ENCODE measurements around the gene CACNA1C. TPM values are rescaled to one million over a fixed set of nuclear protein-coding genes. Genes with fewer than 3 reads are reported as not detected.

Gene CACNA1C
- total and polyA plus RNA-seq, 2 donors from 2014 or later: 1.6 to 17.4 TPM

- Histone ChIP-seq H3K27ac (ENCODE audit: low read depth in 2 of 2, low read length in 2 of 2) (no peak overlapping the region), H3K9me3 (ENCODE audit: control insufficient read depth in 2 of 3, insufficient read depth in 1 of 3, low read length in 3 of 3) (no peaks in the 10 kb centered on the region), H3K36me3 (ENCODE audit: control insufficient read depth in 2 of 3, insufficient read depth in 3 of 3, low read length in 3 of 3) (no peaks in the 10 kb centered on the region), H3K27me3 (ENCODE audit: control insufficient read depth, insufficient read depth, low read length) (no peaks in the 10 kb centered on the region), H3K9ac (ENCODE audit: low read length in 3 of 3) (no peak overlapping the region), H3K4me3 (ENCODE audit: low read length in 3 of 3) (no peak overlapping the region), H3K4me1 (ENCODE audit: control insufficient read depth in 2 of 3, insufficient read depth in 2 of 3, low read depth in 1 of 3, low read length in 3 of 3) (peaks cover 0 to 6% (median 5%) of the 10 kb centered on the region in 3 donors)
- DNase-seq (no peak), FAIRE-seq (no peak)
- intact Hi-C loops (cut with DNase I): no loop called here
- TF ChIP-seq CTCF (IDR thresholded peaks at IDR 0.05; ENCODE audit: borderline replicate concordance, extremely low read depth, insufficient read depth): no peak
Measured at GRCh38 chr12:2410496-2410895, 357.7 kb downstream of the CACNA1C start.

GRCh38 chr12:2411011-2411410, 358.2 kb downstream of the CACNA1C start:
- DNase-seq (no peak), FAIRE-seq (no peak)
- H3K9me3 ChIP-seq (ENCODE audit: control insufficient read depth in 2 of 3, insufficient read depth in 1 of 3, low read length in 3 of 3): no peaks in the 10 kb centered on the region
- intact Hi-C loops (cut with DNase I): no loop called here
- no peak overlapping the region for H3K27ac ChIP-seq (ENCODE audit: low read depth in 2 of 2, low read length in 2 of 2)
- H3K27me3 ChIP-seq (ENCODE audit: control insufficient read depth, insufficient read depth, low read length): no peaks in the 10 kb centered on the region
- H3K9ac ChIP-seq (ENCODE audit: low read length in 3 of 3): no peak overlapping the region
- H3K36me3 ChIP-seq (ENCODE audit: control insufficient read depth in 2 of 3, insufficient read depth in 3 of 3, low read length in 3 of 3): no peaks in the 10 kb centered on the region
- H3K4me1 ChIP-seq (ENCODE audit: control insufficient read depth in 2 of 3, insufficient read depth in 2 of 3, low read depth in 1 of 3, low read length in 3 of 3): peaks cover 0 to 6% (median 5%) of the 10 kb centered on the region in 3 donors
- no peak overlapping the region for H3K4me3 ChIP-seq (ENCODE audit: low read length in 3 of 3)
- no peak for TF ChIP-seq CTCF (IDR thresholded peaks at IDR 0.05; ENCODE audit: borderline replicate concordance, extremely low read depth, insufficient read depth)

- Histone ChIP-seq H3K27ac (ENCODE audit: low read depth in 2 of 2, low read length in 2 of 2) (no peak overlapping the region), H3K27me3 (ENCODE audit: control insufficient read depth, insufficient read depth, low read length) (no peaks in the 10 kb centered on the region), H3K4me3 (ENCODE audit: low read length in 3 of 3) (no peak overlapping the region), H3K9ac (ENCODE audit: low read length in 3 of 3) (no peak overlapping the region), H3K9me3 (ENCODE audit: control insufficient read depth in 2 of 3, insufficient read depth in 1 of 3, low read length in 3 of 3) (no peaks in the 10 kb centered on the region), H3K36me3 (ENCODE audit: control insufficient read depth in 2 of 3, insufficient read depth in 3 of 3, low read length in 3 of 3) (no peaks in the 10 kb centered on the region), H3K4me1 (ENCODE audit: control insufficient read depth in 2 of 3, insufficient read depth in 2 of 3, low read depth in 1 of 3, low read length in 3 of 3) (peaks cover 0 to 6% (median 5%) of the 10 kb centered on the region in 3 donors)
- no peak for FAIRE-seq
- no peak for DNase-seq
- no peak for TF ChIP-seq CTCF (IDR thresholded peaks at IDR 0.05; ENCODE audit: borderline replicate concordance, extremely low read depth, insufficient read depth)
- intact Hi-C loops (cut with DNase I): no loop called here
Measured at GRCh38 chr12:2411616-2412304, 359.0 kb downstream of the CACNA1C start.

GRCh38 chr12:2412305-2412643, 359.5 kb downstream of the CACNA1C start:
- intact Hi-C loops (cut with DNase I): no loop called here
- Histone ChIP-seq H3K4me1 (ENCODE audit: control insufficient read depth in 2 of 3, insufficient read depth in 2 of 3, low read depth in 1 of 3, low read length in 3 of 3) (peaks cover 0 to 6% (median 5%) of the 10 kb centered on the region in 3 donors), H3K9ac (ENCODE audit: low read length in 3 of 3) (no peak overlapping the region), H3K27ac (ENCODE audit: low read depth in 2 of 2, low read length in 2 of 2) (no peak overlapping the region), H3K4me3 (ENCODE audit: low read length in 3 of 3) (no peak overlapping the region), H3K27me3 (ENCODE audit: control insufficient read depth, insufficient read depth, low read length) (no peaks in the 10 kb centered on the region), H3K36me3 (ENCODE audit: control insufficient read depth in 2 of 3, insufficient read depth in 3 of 3, low read length in 3 of 3) (no peaks in the 10 kb centered on the region), H3K9me3 (ENCODE audit: control insufficient read depth in 2 of 3, insufficient read depth in 1 of 3, low read length in 3 of 3) (no peaks in the 10 kb centered on the region)
- TF ChIP-seq CTCF (IDR thresholded peaks at IDR 0.05; ENCODE audit: borderline replicate concordance, extremely low read depth, insufficient read depth): no peak
- DNase-seq: no peak
- FAIRE-seq: no peak
